HL-60 (cell line): ENCODE measurements around the gene RASAL2.

Experiments used
- DNase-seq, 2 experiments: peaks; one replicate each; pipeline ENCODE4 v3.0.0-alpha.2; 2010 to 2020; ENCODE audit warnings: low read depth in 1 of 2, low spot score in 1 of 2
- H3K27ac ChIP-seq: fragments of 250-450 bp; sonication (Bioruptor Pico); replicated peaks from 2 replicates; pipeline ENCODE4 v1.5.1; 2020; ENCODE audit warnings: mild to moderate bottlenecking, moderate library complexity
- H3K27me3 ChIP-seq: fragments of 250-450 bp; sonication (Bioruptor Pico); 2 replicates; pipeline ENCODE4 v1.5.1; 2021; ENCODE audit warnings: mild to moderate bottlenecking, moderate library complexity; ENCODE audit not compliant: insufficient read depth, poor library complexity, severe bottlenecking
- H3K4me3 ChIP-seq: replicated peaks from 2 replicates; pipeline ENCODE4 v1.5.1; 2011; ENCODE audit warnings: mild to moderate bottlenecking, control low read depth, low read length; ENCODE audit not compliant: insufficient read depth
- CTCF ChIP-seq: IDR thresholded peaks from one replicate; pipeline ENCODE4 v1.5.1; 2011; ENCODE audit warnings: low read length, control low read depth, inconsistent platforms; ENCODE audit not compliant: insufficient read depth
- GABPA ChIP-seq: IDR thresholded peaks from 2 replicates; pipeline ENCODE4 v1.6.1; 2012; ENCODE audit warnings: low read depth
- POLR2AphosphoS5 ChIP-seq: IDR thresholded peaks from 2 replicates; pipeline ENCODE4 v1.6.1; 2012; ENCODE audit warnings: low read depth
- REST ChIP-seq: IDR thresholded peaks from 2 replicates; pipeline ENCODE4 v1.6.1; 2012; ENCODE audit warnings: low read depth; ENCODE audit not compliant: insufficient replicate concordance
- SPI1 ChIP-seq: IDR thresholded peaks from 2 replicates; pipeline ENCODE4 v1.6.1; 2012; ENCODE audit warnings: low read depth, mild to moderate bottlenecking, borderline replicate concordance

Gene RASAL2

GRCh38 chr1:178169649-178170048, 75.7 kb downstream of the RASAL2 start:
- Histone ChIP-seq H3K27ac (no peak overlapping the region), H3K4me3 (no peak overlapping the region), H3K27me3 (no peaks in the 10 kb centered on the region)
- DNase-seq = no peak
- TF ChIP-seq CTCF (no peak), REST (no peak)

- no peak for DNase-seq
- TF ChIP-seq REST (no peak), GABPA (no peak), SPI1 (no peak), POLR2AphosphoS5 (no peak), CTCF (no peak)
- Histone ChIP-seq H3K27me3 (no peaks in the 10 kb centered on the region), H3K27ac (no peak overlapping the region), H3K4me3 (no peak overlapping the region)
Observed at GRCh38 chr1:178172939-178173338, 79.0 kb downstream of the RASAL2 start.

GRCh38 chr1:178174539-178174938, 80.6 kb downstream of the RASAL2 start:
- TF ChIP-seq POLR2AphosphoS5 = no peak
- H3K27me3 ChIP-seq = no peaks in the 10 kb centered on the region
- DNase-seq = no peak
- H3K4me3 ChIP-seq = no peak overlapping the region
- no peak overlapping the region for H3K27ac ChIP-seq

GRCh38 chr1:178180405-178180804, 86.5 kb downstream of the RASAL2 start:
- no peak overlapping the region for H3K27ac ChIP-seq
- no peak for DNase-seq
- no peak for TF ChIP-seq CTCF
- no peak for TF ChIP-seq GABPA
- no peak for TF ChIP-seq SPI1
- no peak for TF ChIP-seq POLR2AphosphoS5
- TF ChIP-seq REST = no peak
- H3K27me3 ChIP-seq = no peaks in the 10 kb centered on the region
- H3K4me3 ChIP-seq = no peak overlapping the region
